HEK293T (cell line): ENCODE data around the gene IL3.

ENCODE experiments used
- CTCF ChIA-PET: fragments of 350-600 bp; formaldehyde crosslinking; extraction: SDS; loops from one replicate; lab custom pipeline; 2021; ENCODE audit warnings: antibody characterized with exemption, inconsistent platforms; lab: Yijun Ruan, JAX
- POLR2A ChIA-PET: fragments of 350-600 bp; formaldehyde crosslinking; extraction: SDS; loops from one replicate; lab custom pipeline; 2020; ENCODE audit warnings: antibody characterized with exemption, inconsistent platforms; lab: Yijun Ruan, JAX
- DNase-seq: peaks from one replicate; pipeline ENCODE4 v3.0.0; 2012; ENCODE audit warnings: mixed read lengths; ENCODE audit errors: extremely low spot score
- ARNT ChIP-seq: fragments of 450-650 bp; IDR thresholded peaks from 2 replicates; pipeline ENCODE4 v1.6.1; 2017; ENCODE audit warnings: mild to moderate bottlenecking
- BHLHE40 ChIP-seq: fragments of 450-650 bp; IDR thresholded peaks from 2 replicates; pipeline ENCODE4 v1.6.1; 2016; ENCODE audit warnings: mild to moderate bottlenecking, moderate library complexity, borderline replicate concordance
- CTBP1 ChIP-seq: fragments of 450-650 bp; IDR thresholded peaks from 2 replicates; pipeline ENCODE4 v1.6.1; 2016; ENCODE audit warnings: borderline replicate concordance
- ELF4 ChIP-seq: fragments of 450-650 bp; IDR thresholded peaks from 2 replicates; pipeline ENCODE4 v1.6.1; 2017; ENCODE audit warnings: antibody characterized with exemption
- FOXA1 ChIP-seq: fragments of 450-650 bp; IDR thresholded peaks from 2 replicates; pipeline ENCODE4 v1.6.1; 2016; ENCODE audit warnings: mild to moderate bottlenecking
- FOXK2 ChIP-seq: fragments of 450-650 bp; IDR thresholded peaks from 2 replicates; pipeline ENCODE4 v1.6.1; 2016; ENCODE audit warnings: mild to moderate bottlenecking
- FOXM1 ChIP-seq: fragments of 450-650 bp; IDR thresholded peaks from 2 replicates; pipeline ENCODE4 v1.6.1; 2017; ENCODE audit warnings: mild to moderate bottlenecking, borderline replicate concordance
- HDGF ChIP-seq: fragments of 450-650 bp; IDR thresholded peaks from 2 replicates; pipeline ENCODE4 v1.6.1; 2017; ENCODE audit warnings: antibody characterized with exemption, borderline replicate concordance
- L3MBTL2 ChIP-seq: fragments of 450-650 bp; conservative IDR thresholded peaks from 2 replicates; pipeline ENCODE4 v1.6.1; 2016; ENCODE audit warnings: mild to moderate bottlenecking
- LEF1 ChIP-seq: fragments of 450-650 bp; IDR thresholded peaks from 2 replicates; pipeline ENCODE4 v1.6.1; 2017; ENCODE audit warnings: mild to moderate bottlenecking, borderline replicate concordance
- NFRKB ChIP-seq: fragments of 450-650 bp; IDR thresholded peaks from 2 replicates; pipeline ENCODE4 v1.6.1; 2016; ENCODE audit warnings: mild to moderate bottlenecking, moderate library complexity
- SP1 ChIP-seq: fragments of 450-650 bp; IDR thresholded peaks from 2 replicates; pipeline ENCODE4 v1.6.1; 2017
- SUZ12 ChIP-seq: fragments of 450-650 bp; IDR thresholded peaks from 2 replicates; pipeline ENCODE4 v1.6.1; 2016; ENCODE audit warnings: mild to moderate bottlenecking
- TARDBP ChIP-seq: fragments of 450-650 bp; IDR thresholded peaks from 2 replicates; pipeline ENCODE4 v1.6.1; 2016
- ZNF384 ChIP-seq: fragments of 450-650 bp; IDR thresholded peaks from 2 replicates; pipeline ENCODE4 v1.6.1; 2016
- TF ChIP-seq, protein P1 (sequence below): fragments of 450-650 bp; IDR thresholded peaks from 2 replicates; pipeline ENCODE4 v1.6.1; 2016

IL3 gene

DNA sequence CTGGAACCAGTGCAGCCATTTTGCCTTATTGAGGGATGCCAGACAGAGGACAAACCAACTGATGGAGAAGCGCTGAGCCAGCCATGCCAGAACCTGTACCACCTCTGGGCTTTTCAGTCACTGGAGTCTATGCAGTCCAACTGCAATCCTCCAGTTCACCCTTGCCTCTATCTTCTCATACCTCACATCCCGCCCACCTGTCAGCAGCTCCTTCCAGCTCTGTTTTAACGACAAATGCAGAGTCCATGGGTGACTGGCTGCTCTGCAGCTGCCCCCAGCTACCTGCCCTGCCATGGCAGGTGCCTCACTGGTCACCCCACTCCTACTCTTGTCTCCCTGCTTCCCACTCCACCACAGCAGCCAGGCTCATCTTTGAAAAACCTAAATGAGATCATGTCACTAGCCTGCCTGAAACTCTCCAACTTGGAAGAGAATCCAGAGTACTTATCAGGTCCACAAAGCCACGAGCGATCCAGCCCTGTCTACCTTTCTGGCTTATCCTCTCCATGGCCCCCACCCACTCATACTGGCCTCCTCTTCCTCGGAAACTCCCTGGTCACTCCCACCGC lies 35.0 kb upstream of the IL3 start:
- TF ChIP-seq ELF4, result no peak
- TF ChIP-seq FOXM1, result no peak
- TF ChIP-seq FOXA1, result no peak
- TF ChIP-seq HDGF, result no peak
- TF ChIP-seq FOXK2, result no peak
- no peak for TF ChIP-seq ARNT
- TF ChIP-seq TARDBP, result no peak
- no peak for TF ChIP-seq L3MBTL2
- TF ChIP-seq SUZ12, result no peak
- DNase-seq, result no peak
- POLR2A ChIA-PET, result no interaction called here
- CTCF ChIA-PET, result no interaction called here

DNA sequence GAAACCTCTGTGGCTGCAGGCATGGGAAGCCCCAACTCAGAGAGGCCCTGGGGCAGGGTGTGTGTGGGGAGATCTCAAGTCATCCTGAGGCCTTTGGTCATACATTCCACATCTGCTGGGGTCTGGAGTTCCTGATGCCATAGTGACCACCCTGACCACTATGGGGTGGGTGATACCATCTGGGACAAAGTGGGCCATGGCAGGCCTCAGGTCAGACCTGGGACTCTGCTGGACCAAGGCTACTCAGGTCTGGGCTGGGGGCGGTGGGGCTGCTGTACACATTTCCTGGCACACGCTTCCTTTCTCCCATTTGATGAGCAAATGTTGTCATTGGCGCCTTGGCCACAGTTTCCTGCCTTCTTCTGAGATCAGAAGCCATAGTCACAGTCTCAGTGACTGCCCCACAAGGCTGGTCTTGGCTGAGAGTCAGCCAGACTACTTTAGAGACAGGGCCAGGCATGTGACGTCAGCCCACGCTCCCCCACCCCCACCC lies 33.9 kb upstream of the IL3 start:
- POLR2A ChIA-PET, result no interaction called here
- TF ChIP-seq BHLHE40 (no peak), SUZ12 (no peak), L3MBTL2 (no peak), FOXA1 (no peak), FOXK2 (no peak), ARNT (no peak), HDGF (no peak), SP1 (no peak), TARDBP (no peak), NFRKB (no peak), LEF1 (no peak), FOXM1 (no peak), ZNF384 (no peak), CTBP1 (no peak), ELF4 (no peak)
- TF ChIP-seq, protein P1, sequence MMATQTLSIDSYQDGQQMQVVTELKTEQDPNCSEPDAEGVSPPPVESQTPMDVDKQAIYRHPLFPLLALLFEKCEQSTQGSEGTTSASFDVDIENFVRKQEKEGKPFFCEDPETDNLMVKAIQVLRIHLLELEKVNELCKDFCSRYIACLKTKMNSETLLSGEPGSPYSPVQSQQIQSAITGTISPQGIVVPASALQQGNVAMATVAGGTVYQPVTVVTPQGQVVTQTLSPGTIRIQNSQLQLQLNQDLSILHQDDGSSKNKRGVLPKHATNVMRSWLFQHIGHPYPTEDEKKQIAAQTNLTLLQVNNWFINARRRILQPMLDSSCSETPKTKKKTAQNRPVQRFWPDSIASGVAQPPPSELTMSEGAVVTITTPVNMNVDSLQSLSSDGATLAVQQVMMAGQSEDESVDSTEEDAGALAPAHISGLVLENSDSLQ, result no peak
- CTCF ChIA-PET, result no interaction called here
- no peak for DNase-seq

DNA sequence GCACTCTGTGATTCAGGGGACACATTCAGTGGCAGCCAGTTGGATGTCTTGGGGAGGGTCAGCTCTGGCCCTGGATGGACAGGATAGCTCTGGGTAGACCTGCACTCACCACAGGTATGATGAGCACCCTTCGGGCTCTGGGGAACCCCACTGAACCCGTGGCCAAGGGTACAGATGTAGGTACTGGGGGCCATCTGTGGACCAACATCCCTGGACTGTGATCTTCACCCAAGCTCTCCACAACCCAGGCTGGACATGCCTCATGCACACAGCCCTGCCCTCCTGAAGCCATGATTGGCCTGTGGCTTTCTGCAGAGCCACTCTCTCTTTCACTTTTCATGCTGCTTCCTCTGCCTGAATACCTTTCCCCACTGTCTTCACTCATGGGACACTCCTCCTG lies 33.4 kb upstream of the IL3 start:
- POLR2A ChIA-PET, result no interaction called here
- CTCF ChIA-PET, result no interaction called here
- DNase-seq, result no peak
- TF ChIP-seq L3MBTL2, result no peak
- TF ChIP-seq FOXA1, result no peak
- TF ChIP-seq ELF4, result no peak
- no peak for TF ChIP-seq BHLHE40
- no peak for TF ChIP-seq ARNT
- TF ChIP-seq LEF1, result no peak
- TF ChIP-seq, protein P1, result no peak
- TF ChIP-seq NFRKB, result no peak

DNA sequence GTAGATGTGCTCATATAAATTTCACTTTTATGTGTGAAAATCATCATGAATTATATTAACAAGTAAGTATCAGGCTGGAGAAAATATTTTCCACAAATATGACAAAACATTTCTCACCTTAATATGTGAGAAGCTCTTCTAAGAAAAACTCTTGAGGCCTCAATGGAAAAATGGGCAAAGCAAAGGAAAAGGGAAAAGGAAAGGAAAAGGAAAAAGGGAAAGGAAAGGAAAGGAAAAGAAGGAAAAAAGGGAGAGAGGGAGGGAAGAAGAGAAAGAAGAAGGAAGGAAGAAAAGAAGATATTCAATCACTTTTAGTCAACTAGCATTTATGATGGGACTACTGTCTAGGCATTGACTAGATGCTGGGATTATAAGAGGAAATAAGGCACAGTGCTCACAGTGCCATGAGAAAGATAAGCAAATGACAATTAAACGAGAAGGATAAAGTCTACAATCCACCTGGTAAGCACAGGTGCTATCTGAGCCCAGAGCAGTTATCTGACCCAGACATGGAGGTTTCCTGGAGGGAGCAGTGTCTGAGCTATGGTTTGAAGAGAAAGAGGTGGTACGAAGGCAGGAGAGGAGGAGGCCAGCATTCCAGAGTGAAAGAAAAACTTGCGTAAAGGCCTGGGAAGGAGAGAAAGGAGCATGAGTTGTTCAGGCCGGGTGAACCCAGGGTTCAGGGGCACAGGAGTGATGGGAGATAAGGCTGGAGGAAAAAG lies 30.7 kb upstream of the IL3 start:
- POLR2A ChIA-PET, result no interaction called here
- TF ChIP-seq ARNT (no peak), LEF1 (no peak), HDGF (no peak), TARDBP (no peak), ZNF384 (no peak), CTBP1 (no peak), SUZ12 (no peak), L3MBTL2 (no peak), NFRKB (no peak), SP1 (no peak), BHLHE40 (no peak), FOXK2 (no peak), FOXA1 (no peak), ELF4 (no peak), FOXM1 (no peak)
- TF ChIP-seq, protein P1, result no peak
- CTCF ChIA-PET, result no interaction called here
- DNase-seq, result no peak

DNA sequence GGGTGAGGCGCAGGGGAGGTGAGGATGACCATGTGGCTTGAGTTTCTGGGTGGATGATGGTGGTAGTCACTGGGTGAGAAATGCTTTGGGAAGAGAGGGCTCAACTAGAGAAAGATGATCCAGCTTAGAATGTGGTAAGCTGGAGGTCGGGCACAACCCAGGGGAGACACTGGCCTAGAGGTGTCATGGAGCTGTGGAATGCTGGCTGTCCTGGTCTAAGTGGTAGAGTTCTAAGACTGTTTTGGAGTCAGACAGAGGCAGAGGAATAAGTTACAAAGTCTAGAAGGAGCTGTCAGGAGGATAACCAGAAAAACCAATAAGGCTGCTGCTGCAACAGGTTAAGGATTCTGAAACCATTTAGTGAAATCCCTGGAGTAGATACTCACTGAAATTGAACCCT lies 29.8 kb upstream of the IL3 start:
- ChIA-PET POLR2A (no interaction called here), CTCF (no interaction called here)
- DNase-seq, result no peak
- TF ChIP-seq SUZ12 (no peak), CTBP1 (no peak), NFRKB (no peak), BHLHE40 (no peak), L3MBTL2 (no peak), ARNT (no peak), HDGF (no peak), ZNF384 (no peak), SP1 (no peak), LEF1 (no peak), ELF4 (no peak), FOXA1 (no peak), FOXM1 (no peak), TARDBP (no peak), FOXK2 (no peak)
- TF ChIP-seq, protein P1, result no peak
